Astrocyte (in vitro differentiated cells and primary cell): Measurements from ENCODE around the gene CD59.

Experiments used
- EZH2 ChIP-seq: IDR thresholded peaks from 2 replicates; pipeline ENCODE4 v1.6.1; 2012; ENCODE audit warnings: mild to moderate bottlenecking, low read length, inconsistent platforms; ENCODE audit not compliant: insufficient read depth
- TF ChIP-seq, protein P1 (sequence below): IDR thresholded peaks from 2 replicates; pipeline ENCODE4 v1.5.1; 2011; ENCODE audit warnings: low read depth, mild to moderate bottlenecking, inconsistent platforms, low read length, moderate library complexity; ENCODE audit not compliant: insufficient read depth

- TF ChIP-seq, protein P1, sequence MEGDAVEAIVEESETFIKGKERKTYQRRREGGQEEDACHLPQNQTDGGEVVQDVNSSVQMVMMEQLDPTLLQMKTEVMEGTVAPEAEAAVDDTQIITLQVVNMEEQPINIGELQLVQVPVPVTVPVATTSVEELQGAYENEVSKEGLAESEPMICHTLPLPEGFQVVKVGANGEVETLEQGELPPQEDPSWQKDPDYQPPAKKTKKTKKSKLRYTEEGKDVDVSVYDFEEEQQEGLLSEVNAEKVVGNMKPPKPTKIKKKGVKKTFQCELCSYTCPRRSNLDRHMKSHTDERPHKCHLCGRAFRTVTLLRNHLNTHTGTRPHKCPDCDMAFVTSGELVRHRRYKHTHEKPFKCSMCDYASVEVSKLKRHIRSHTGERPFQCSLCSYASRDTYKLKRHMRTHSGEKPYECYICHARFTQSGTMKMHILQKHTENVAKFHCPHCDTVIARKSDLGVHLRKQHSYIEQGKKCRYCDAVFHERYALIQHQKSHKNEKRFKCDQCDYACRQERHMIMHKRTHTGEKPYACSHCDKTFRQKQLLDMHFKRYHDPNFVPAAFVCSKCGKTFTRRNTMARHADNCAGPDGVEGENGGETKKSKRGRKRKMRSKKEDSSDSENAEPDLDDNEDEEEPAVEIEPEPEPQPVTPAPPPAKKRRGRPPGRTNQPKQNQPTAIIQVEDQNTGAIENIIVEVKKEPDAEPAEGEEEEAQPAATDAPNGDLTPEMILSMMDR = no peak
- TF ChIP-seq EZH2 = no peak
These were observed 73.1 kb downstream of the CD59 start for GRCh38 chr11:33663121-33663520.
